Uterus (tissue), 2 donors: ENCODE data around the gene COL23A1.

ENCODE experiments used
- CTCF ChIP-seq, 4 experiments: fragments of 200-600 bp in 2 of 4; fragments of 450-650 bp in 2 of 4; sonication (generic) in 2 of 4; IDR thresholded peaks; one replicate each; pipeline ENCODE4 v1.5.1; 2016 to 2019; ENCODE audit warnings: antibody characterized with exemption in 4 of 4, mild to moderate bottlenecking in 2 of 4, moderate library complexity in 1 of 4
- POLR2A ChIP-seq, 2 donors: fragments of 450-650 bp; IDR thresholded peaks; one replicate each; pipeline ENCODE4 v1.6.1; 2016; ENCODE audit warnings: antibody characterized with exemption in 2 of 2, mild to moderate bottlenecking in 1 of 2, moderate library complexity in 1 of 2

- no peak for TF ChIP-seq CTCF (IDR thresholded peaks at IDR 0.05)
- no peak for TF ChIP-seq POLR2A (IDR thresholded peaks at IDR 0.05)
Measured at GRCh38 chr5:178271726-178272479, 318.3 kb downstream of the COL23A1 start.
